GM18861 (cell line): ENCODE results near the gene TSC1.

Experiments used
- ATAC-seq: cut with Tn5 transposase; IDR thresholded peaks from one replicate; pipeline ENCODE4 v1.9.1; 2021; ENCODE audit not compliant: unreplicated experiment

TSC1 gene

GRCh38 chr9:132939169-132939568 lies 5.2 kb downstream of the TSC1 start:
- no peak for ATAC-seq

DNA sequence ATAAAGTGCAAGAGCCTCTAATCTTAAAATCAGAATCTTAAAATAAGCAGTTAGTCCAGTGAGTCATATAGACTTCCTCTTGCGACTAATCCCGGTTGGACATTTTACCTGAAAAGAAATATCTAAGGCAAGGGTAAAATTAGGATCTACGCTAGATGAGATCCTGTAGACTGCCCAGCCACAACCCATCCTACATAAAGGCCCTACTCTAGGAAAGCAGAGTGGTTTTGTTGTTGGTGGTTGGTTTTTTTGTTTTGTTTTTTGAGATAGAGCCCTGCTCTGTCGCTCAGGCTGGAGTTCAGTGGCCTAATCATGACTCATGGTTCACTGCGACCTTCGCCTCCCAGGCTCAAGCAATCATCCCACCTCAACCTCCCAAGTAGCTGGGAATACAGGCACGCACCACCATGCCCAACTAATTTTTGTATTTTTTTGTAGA lies 6.9 kb downstream of the TSC1 start:
- ATAC-seq: no peak

DNA sequence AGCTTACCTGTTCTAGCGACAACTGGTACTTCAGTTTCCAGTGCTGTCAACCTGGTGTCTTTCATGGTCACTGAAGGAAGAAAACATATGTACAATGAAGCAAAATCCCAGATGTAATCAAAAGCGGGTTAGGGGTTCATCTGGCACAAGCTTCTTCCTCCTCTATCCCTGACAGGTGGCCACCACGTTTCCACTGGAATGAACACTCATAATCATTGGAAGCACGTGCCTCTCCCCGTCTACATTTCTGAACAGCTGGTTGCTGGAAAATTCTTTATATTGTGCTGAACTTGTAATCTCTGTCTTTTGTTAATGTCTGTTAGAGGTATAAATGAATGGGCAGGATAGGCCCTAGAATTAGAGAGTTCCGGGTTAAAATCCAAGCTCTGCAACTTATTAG lies 9.4 kb downstream of the TSC1 start:
- ATAC-seq: no peak

- ATAC-seq: no peak
These were observed 13.2 kb downstream of the TSC1 start for GRCh38 chr9:132931178-132931735.

DNA sequence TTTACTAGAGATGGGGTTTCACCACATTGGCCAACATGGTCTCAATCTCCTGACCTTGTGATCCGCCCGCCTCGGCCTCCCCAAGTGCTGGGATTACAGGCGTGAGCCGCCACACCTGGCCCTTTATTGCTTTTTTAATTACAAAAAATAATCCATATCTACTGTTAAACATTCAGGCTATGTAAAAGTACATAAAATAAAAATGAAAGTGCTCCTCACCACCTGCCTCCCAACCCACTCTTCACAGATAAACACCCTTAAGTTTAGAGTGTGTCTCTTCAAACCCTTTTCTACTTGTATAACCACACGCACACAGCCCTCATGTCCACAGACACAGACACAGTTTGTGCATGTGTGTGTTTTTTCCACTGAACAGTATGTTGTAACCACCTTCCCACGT lies 16.7 kb downstream of the TSC1 start:
- no peak for ATAC-seq

- no peak for ATAC-seq
These were observed 21.0 kb downstream of the TSC1 start for GRCh38 chr9:132923346-132923902.

- ATAC-seq: no peak
These were observed 24.7 kb downstream of the TSC1 start for GRCh38 chr9:132919614-132920268.

GRCh38 chr9:132914924-132915323 lies 29.5 kb downstream of the TSC1 start:
- ATAC-seq: no peak

DNA sequence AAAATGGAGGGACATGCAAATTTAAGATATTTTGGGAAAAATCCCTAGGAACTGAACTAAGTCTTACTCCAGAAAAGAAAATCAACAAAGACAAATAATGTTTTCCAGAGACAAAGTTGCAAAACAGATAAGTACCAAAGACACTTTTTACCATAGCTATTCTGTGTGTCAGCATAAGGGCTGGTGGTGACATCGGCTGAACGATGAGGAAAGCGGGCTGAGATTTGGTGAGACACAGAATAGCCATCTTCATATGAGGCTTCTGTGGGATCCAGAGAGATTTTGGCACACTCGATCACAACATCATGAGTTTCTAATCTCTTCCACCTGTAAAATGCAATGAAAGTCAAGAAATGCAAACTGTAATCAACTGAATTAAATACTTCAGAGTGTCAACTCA lies 32.3 kb downstream of the TSC1 start:
- ATAC-seq: no peak

GRCh38 chr9:132910376-132910775 lies 34.0 kb downstream of the TSC1 start:
- ATAC-seq: no peak

GRCh38 chr9:132909311-132909710 lies 35.1 kb downstream of the TSC1 start:
- ATAC-seq: no peak

GRCh38 chr9:132908635-132909034 lies 35.8 kb downstream of the TSC1 start:
- ATAC-seq: no peak

DNA sequence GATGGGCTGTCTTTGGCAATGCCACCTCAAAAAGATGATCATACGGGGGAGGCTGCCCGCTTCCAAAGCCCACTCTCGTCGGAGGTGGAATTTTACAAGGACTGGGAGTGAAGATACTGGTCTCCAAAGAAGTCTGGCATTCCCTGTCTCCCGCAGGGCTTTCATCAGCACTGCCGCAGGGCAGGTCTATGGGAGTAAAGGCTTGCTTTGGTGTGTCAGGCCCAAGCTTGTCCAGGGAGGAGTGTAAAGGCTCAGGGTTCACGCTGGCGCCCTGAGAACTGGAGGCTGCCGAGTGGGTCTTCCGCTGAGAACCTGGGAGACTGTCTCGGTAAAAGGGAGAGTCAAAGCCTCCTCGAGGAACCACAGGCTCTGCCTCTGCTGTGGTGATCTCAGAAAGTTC lies 38.7 kb downstream of the TSC1 start:
- ATAC-seq: no peak

DNA sequence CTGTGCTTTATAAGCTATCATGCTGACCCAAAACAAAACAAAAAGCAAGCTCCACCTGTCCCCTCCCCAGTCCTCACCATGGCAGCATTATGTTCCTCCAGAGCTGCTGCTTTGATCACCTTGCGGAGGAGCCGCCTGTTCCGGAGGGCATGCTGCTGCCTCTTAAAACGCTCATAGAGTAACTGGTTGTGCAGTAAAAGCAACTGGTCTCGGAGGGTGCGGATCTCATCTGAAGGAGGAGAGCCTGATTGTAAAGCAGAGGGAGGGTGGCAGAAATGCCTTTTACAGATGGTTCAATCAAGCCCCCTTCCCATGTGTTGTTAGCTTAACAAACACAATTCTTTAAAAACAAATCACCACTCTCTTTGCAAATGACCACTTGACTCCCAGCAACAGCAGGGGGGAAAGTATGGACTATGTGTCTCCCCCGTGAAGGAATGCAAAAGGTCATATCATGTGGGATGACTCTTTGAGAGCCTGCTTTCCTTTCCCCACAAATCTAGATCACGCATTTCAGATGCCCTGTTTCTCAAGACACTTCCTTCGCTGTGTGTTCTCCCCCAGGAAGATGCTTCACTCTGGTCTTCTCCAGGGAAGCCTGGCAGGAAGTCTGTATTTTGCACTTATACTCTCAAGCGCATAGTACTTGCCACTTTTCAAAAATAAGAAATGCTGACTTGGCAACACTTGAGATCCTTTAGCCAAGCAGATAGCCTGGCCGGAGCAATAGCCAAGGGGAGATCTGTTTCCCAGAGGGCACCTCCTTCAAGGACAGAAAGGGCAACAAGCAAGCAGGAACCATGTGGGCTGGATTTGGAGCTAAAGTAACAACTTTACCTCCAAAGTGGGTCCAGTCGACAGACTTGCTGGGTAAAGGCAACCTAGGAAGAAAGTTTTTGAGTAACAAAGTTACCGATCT lies 40.6 kb downstream of the TSC1 start:
- no peak for ATAC-seq

- no peak for ATAC-seq
These were observed 42.3 kb downstream of the TSC1 start for GRCh38 chr9:132901858-132902831.

GRCh38 chr9:132898051-132898450 lies 46.4 kb downstream of the TSC1 start:
- no peak for ATAC-seq

GRCh38 chr9:132896906-132897305 lies 47.5 kb downstream of the TSC1 start:
- ATAC-seq: no peak

- no peak for ATAC-seq
These were observed 48.2 kb downstream of the TSC1 start for GRCh38 chr9:132896264-132896663.

DNA sequence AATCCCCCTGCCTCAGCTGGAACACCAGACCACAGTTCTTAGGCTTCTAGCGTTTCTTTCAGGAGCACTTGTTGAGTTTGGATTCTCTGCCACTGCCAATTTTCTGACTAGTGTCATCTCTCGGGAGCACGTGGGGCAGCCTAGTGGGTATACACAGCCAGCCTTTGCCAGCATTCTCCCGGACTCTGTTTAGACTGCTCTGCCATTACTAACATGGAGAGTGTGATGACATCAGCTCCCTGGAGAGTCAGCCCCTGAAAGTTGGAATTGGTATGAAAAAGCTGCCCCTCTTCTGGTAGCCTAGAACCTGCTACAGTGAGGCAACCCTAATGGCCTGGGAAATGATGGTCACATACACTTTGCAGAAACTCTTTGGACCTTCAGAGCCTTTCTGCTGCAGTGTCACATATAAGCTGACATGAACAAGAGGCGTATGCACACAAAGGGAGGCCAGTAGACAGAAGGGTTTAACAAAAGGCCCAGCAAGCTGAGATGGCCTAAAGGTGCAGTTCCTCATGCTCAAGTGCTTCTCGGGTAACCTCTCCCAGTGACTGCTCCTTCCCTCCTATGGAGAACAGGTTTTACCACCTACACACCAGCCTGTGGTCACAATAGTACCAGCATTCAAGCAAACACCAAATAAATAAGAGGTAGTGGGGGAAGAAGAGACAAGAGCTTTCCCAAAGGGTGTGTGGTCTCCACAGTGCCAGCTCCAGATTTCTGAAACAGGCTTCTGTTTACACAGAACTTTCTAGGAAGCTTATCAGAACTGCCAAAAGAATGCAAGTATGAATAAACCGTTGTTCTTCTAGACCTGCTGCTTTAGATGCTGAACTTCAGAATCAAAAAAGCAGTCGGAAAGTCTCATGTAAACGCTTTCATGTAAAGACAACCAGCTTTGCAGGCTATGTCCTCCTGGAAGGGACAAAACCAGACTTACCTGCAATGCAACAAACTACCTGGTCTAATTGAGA lies 49.3 kb downstream of the TSC1 start:
- ATAC-seq: no peak
